A549 (cell line): ENCODE results near the gene KDM5C.

Experiments used
- CTCF ChIP-seq: fragments of >200 bp; sonication (Bioruptor Twin); formaldehyde crosslinking; IDR thresholded peaks from 3 replicates; pipeline ENCODE4 v1.5.1; 2016
- EP300 ChIP-seq, 2 experiments: fragments of >200 bp; sonication (Bioruptor Twin); formaldehyde crosslinking; IDR thresholded peaks; 2 replicates in 1 of 2; 3 replicates in 1 of 2; pipeline ENCODE4 v1.6.1; 2016 to 2017
- HDAC2 ChIP-seq: fragments of 200-600 bp; sonication (generic); IDR thresholded peaks from 2 replicates; pipeline ENCODE4 v1.6.1; 2016
- JUNB ChIP-seq: fragments of >200 bp; sonication (Bioruptor Twin); formaldehyde crosslinking; IDR thresholded peaks from 2 replicates; pipeline ENCODE4 v1.6.1; 2016
- POLR2A ChIP-seq: IDR thresholded peaks from 2 replicates; pipeline ENCODE4 v1.6.1; 2012; ENCODE audit warnings: mild to moderate bottlenecking, low read length
- RFX5 ChIP-seq: fragments of 450-650 bp; IDR thresholded peaks from 2 replicates; pipeline ENCODE4 v1.7.1; 2014; ENCODE audit warnings: antibody characterized with exemption, mild to moderate bottlenecking, moderate library complexity
- TFCP2L1 ChIP-seq: fragments of 250-450 bp; sonication (Bioruptor Pico); IDR thresholded peaks from 2 replicates; pipeline ENCODE4 v1.5.0; 2021; ENCODE audit warnings: mild to moderate bottlenecking

- no peak for TF ChIP-seq CTCF
- TF ChIP-seq HDAC2 = no peak
- TF ChIP-seq EP300 (IDR thresholded peaks at IDR 0.05) = no peak
- no peak for TF ChIP-seq JUNB
- TF ChIP-seq POLR2A = no peak
- TF ChIP-seq RFX5 = no peak
- no peak for TF ChIP-seq TFCP2L1 (CRISPR knock-in tag)
Observed at GRCh38 chrX:53196678-53197077, 28.3 kb downstream of the KDM5C start.
